WTC11 (cell line): ENCODE measurements around the gene GABBR2. TPM values are rescaled to one million over a fixed set of nuclear protein-coding genes. Genes with fewer than 3 reads are reported as not detected.
A peak's percentile ranks its signal among the peaks of the same experiment; 100 is the strongest.

Source experiments
- ATAC-seq: fragments of 200-7000 bp; cut with Tn5 transposase; 2 replicates; pipeline ENCODE4 v1.10.0; 2021; ENCODE audit warnings: mild to moderate bottlenecking, moderate library complexity
- CTCF ChIA-PET: fragments of 300-600 bp; sonication (Branson Sonifier 250); formaldehyde crosslinking; loops from one replicate; lab custom pipeline; 2021; ENCODE audit warnings: antibody characterized with exemption; lab: Charles Lee
- POLR2A ChIA-PET: fragments of 350-600 bp; sonication (Branson Sonifier 250); formaldehyde crosslinking; loops from one replicate; lab custom pipeline; 2021; ENCODE audit warnings: antibody characterized with exemption; lab: Charles Lee
- DNase-seq: peaks from one replicate; pipeline ENCODE4 v3.0.0; 2021; ENCODE audit warnings: low spot score
- H3K27ac Mint-ChIP-seq: 2 replicates; pipeline ENCODE4 v1.8.0; 2021; ENCODE audit warnings: mixed read lengths
- H3K27me3 Mint-ChIP-seq: 2 replicates; pipeline ENCODE4 v1.8.0; 2021; ENCODE audit warnings: low read depth, mild to moderate bottlenecking, moderate library complexity, mixed read lengths
- H3K36me3 Mint-ChIP-seq: 2 replicates; pipeline ENCODE4 v1.8.0; 2021; ENCODE audit warnings: mixed read lengths
- H3K4me1 Mint-ChIP-seq: 2 replicates; pipeline ENCODE4 v1.8.0; 2022; ENCODE audit warnings: mixed read lengths
- H3K4me3 Mint-ChIP-seq: 2 replicates; pipeline ENCODE4 v1.8.0; 2021; ENCODE audit warnings: mild to moderate bottlenecking, moderate library complexity, mixed read lengths
- H3K9me3 Mint-ChIP-seq: 2 replicates; pipeline ENCODE4 v1.8.0; 2021; ENCODE audit warnings: mixed read lengths
- ATF1 ChIP-seq: sonication (generic); formaldehyde crosslinking; IDR thresholded peaks from 2 replicates; pipeline ENCODE4 v1.8.1; 2023; ENCODE audit warnings: mild to moderate bottlenecking, moderate library complexity, missing genetic modification reagents
- CBFB ChIP-seq: sonication (generic); formaldehyde crosslinking; IDR thresholded peaks from 2 replicates; pipeline ENCODE4 v1.8.1; 2022; ENCODE audit warnings: mild to moderate bottlenecking, low read depth, missing genetic modification reagents
- ELF4 ChIP-seq: sonication (generic); formaldehyde crosslinking; IDR thresholded peaks from 2 replicates; pipeline ENCODE4 v1.8.1; 2022; ENCODE audit warnings: low read depth, mild to moderate bottlenecking, moderate library complexity, missing genetic modification reagents
- EMX1 ChIP-seq: fragments of 250-450 bp; sonication (Bioruptor Pico); IDR thresholded peaks from 2 replicates; pipeline ENCODE4 v1.8.0; 2021; ENCODE audit warnings: mild to moderate bottlenecking
- ERG ChIP-seq: fragments of 250-450 bp; sonication (Bioruptor Pico); IDR thresholded peaks from 2 replicates; pipeline ENCODE4 v1.8.0; 2021; ENCODE audit warnings: mild to moderate bottlenecking
- FOXJ3 ChIP-seq: sonication (generic); formaldehyde crosslinking; IDR thresholded peaks from 2 replicates; pipeline ENCODE4 v1.9.0; 2021; ENCODE audit warnings: missing genetic modification reagents, mild to moderate bottlenecking, borderline replicate concordance
- FOXK1 ChIP-seq: sonication (generic); formaldehyde crosslinking; IDR thresholded peaks from 2 replicates; pipeline ENCODE4 v1.8.0; 2022; ENCODE audit warnings: mild to moderate bottlenecking, moderate library complexity, missing genetic modification reagents
- FOXP4 ChIP-seq: sonication (generic); formaldehyde crosslinking; IDR thresholded peaks from 2 replicates; pipeline ENCODE4 v1.8.0; 2022; ENCODE audit warnings: mild to moderate bottlenecking, missing genetic modification reagents
- JAZF1 ChIP-seq: fragments of 250-450 bp; sonication (Bioruptor Pico); IDR thresholded peaks from 2 replicates; pipeline ENCODE4 v1.9.0; 2021; ENCODE audit warnings: moderate library complexity, mild to moderate bottlenecking, inconsistent platforms
- NR1H2 ChIP-seq: sonication (generic); formaldehyde crosslinking; IDR thresholded peaks from 2 replicates; pipeline ENCODE4 v1.9.0; 2021; ENCODE audit warnings: mild to moderate bottlenecking, moderate library complexity, missing genetic modification reagents
- RELA ChIP-seq: sonication (generic); formaldehyde crosslinking; IDR thresholded peaks from 2 replicates; pipeline ENCODE4 v1.8.1; 2022; ENCODE audit warnings: missing genetic modification reagents, mild to moderate bottlenecking, borderline replicate concordance
- USF1 ChIP-seq: sonication (generic); formaldehyde crosslinking; IDR thresholded peaks from 2 replicates; pipeline ENCODE4 v1.8.0; 2022; ENCODE audit warnings: mild to moderate bottlenecking, missing genetic modification reagents
- USF2 ChIP-seq: sonication (generic); formaldehyde crosslinking; IDR thresholded peaks from 2 replicates; pipeline ENCODE4 v1.8.1; 2023; ENCODE audit warnings: mild to moderate bottlenecking, missing genetic modification reagents, moderate library complexity
- ZNF121 ChIP-seq: sonication (generic); formaldehyde crosslinking; IDR thresholded peaks from 2 replicates; pipeline ENCODE4 v1.8.0; 2023; ENCODE audit warnings: missing genetic modification reagents
- ZNF317 ChIP-seq: sonication (generic); formaldehyde crosslinking; IDR thresholded peaks from 2 replicates; pipeline ENCODE4 v1.8.1; 2023; ENCODE audit warnings: low read depth, mild to moderate bottlenecking, moderate library complexity, missing genetic modification reagents, borderline replicate concordance
- ZNF416 ChIP-seq: fragments of 250-450 bp; sonication (Bioruptor Pico); IDR thresholded peaks from 2 replicates; pipeline ENCODE4 v1.9.0; 2021; ENCODE audit warnings: mild to moderate bottlenecking, inconsistent platforms
- ZNF425 ChIP-seq: fragments of 250-450 bp; sonication (Bioruptor Pico); conservative IDR thresholded peaks from 2 replicates; pipeline ENCODE4 v1.9.0; 2021; ENCODE audit warnings: mild to moderate bottlenecking
- total RNA-seq: library from RNA; stranded (reverse); gene quantifications from 3 replicates; pipeline ENCODE4 v1.2.3, GENCODE V29; 2021
- TF ChIP-seq, protein P1 (sequence below): sonication (generic); formaldehyde crosslinking; IDR thresholded peaks from 2 replicates; pipeline ENCODE4 v1.8.1; 2023; ENCODE audit warnings: mild to moderate bottlenecking, missing genetic modification reagents, moderate library complexity
- TF ChIP-seq, protein P2 (sequence below): sonication (generic); formaldehyde crosslinking; IDR thresholded peaks from 2 replicates; pipeline ENCODE4 v1.8.1; 2023; ENCODE audit warnings: mild to moderate bottlenecking, missing genetic modification reagents, borderline replicate concordance

Gene GABBR2
- total RNA-seq, 1 experiment from 2014 or later = 0.92 TPM

DNA sequence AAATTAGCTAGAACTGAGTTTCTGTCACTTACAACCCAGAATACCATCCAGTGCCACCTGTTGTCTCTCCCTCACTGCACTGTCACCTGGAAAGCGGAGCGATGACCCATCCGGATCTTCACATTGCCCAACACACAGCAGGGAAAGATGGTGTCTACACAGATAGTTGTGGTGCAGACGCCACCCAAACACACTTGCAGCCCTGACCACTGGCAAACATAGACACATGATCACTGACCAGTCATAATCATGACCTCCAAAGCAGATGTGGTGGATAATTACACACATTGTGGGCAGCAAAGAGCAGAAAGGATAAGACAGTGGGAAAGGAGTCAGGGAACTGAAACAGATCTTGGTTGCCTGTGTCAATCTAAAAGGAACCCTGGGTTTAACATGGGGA, 64.7 kb downstream of the GABBR2 start:
- no peak for DNase-seq

GRCh38 chr9:98642661-98643312, 65.9 kb downstream of the GABBR2 start:
- ChIA-PET CTCF (interaction anchor here (0.6 to 2.1 kb wide), 19 partner anchors 10 to 227 kb away, joined by 3 to 9 read pairs (median 4); no protein-coding TSS in a partner anchor), POLR2A (no interaction called here)
- ATAC-seq (peak; percentile 80), DNase-seq (peak; percentile 53)
- H3K27ac Mint-ChIP-seq = no peak overlapping the region
- H3K4me3 Mint-ChIP-seq = no peak overlapping the region
- H3K36me3 Mint-ChIP-seq = peaks cover 11% of the 10 kb centered on the region
- H3K9me3 Mint-ChIP-seq = peaks cover 25% of the 10 kb centered on the region
- TF ChIP-seq FOXJ3 (CRISPR knock-in tag) (no peak), ZNF121 (CRISPR knock-in tag) (peak; percentile 66; the same call in 1 of the 2 replicates)
- peaks cover 25% of the 10 kb centered on the region for H3K4me1 Mint-ChIP-seq
- peaks cover 3% of the 10 kb centered on the region; the same call in 1 of the 2 replicates for H3K27me3 Mint-ChIP-seq

More for the DNA sequence above, 64.7 kb downstream of the GABBR2 start:
- TF ChIP-seq ATF1 (CRISPR knock-in tag) (no peak), USF1 (CRISPR knock-in tag) (no peak), USF2 (CRISPR knock-in tag) (no peak), FOXK1 (CRISPR knock-in tag) (no peak), FOXP4 (CRISPR knock-in tag) (no peak)
- TF ChIP-seq, protein P1, sequence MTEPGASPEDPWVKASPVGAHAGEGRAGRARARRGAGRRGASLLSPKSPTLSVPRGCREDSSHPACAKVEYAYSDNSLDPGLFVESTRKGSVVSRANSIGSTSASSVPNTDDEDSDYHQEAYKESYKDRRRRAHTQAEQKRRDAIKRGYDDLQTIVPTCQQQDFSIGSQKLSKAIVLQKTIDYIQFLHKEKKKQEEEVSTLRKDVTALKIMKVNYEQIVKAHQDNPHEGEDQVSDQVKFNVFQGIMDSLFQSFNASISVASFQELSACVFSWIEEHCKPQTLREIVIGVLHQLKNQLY (CRISPR knock-in tag) = no peak
- TF ChIP-seq, protein P2, sequence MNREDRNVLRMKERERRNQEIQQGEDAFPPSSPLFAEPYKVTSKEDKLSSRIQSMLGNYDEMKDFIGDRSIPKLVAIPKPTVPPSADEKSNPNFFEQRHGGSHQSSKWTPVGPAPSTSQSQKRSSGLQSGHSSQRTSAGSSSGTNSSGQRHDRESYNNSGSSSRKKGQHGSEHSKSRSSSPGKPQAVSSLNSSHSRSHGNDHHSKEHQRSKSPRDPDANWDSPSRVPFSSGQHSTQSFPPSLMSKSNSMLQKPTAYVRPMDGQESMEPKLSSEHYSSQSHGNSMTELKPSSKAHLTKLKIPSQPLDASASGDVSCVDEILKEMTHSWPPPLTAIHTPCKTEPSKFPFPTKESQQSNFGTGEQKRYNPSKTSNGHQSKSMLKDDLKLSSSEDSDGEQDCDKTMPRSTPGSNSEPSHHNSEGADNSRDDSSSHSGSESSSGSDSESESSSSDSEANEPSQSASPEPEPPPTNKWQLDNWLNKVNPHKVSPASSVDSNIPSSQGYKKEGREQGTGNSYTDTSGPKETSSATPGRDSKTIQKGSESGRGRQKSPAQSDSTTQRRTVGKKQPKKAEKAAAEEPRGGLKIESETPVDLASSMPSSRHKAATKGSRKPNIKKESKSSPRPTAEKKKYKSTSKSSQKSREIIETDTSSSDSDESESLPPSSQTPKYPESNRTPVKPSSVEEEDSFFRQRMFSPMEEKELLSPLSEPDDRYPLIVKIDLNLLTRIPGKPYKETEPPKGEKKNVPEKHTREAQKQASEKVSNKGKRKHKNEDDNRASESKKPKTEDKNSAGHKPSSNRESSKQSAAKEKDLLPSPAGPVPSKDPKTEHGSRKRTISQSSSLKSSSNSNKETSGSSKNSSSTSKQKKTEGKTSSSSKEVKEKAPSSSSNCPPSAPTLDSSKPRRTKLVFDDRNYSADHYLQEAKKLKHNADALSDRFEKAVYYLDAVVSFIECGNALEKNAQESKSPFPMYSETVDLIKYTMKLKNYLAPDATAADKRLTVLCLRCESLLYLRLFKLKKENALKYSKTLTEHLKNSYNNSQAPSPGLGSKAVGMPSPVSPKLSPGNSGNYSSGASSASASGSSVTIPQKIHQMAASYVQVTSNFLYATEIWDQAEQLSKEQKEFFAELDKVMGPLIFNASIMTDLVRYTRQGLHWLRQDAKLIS (CRISPR knock-in tag) = no peak
- ATAC-seq = no peak
- CTCF ChIA-PET = interaction anchor here (0.8 to 2.1 kb wide), 6 partner anchors 9 to 120 kb away, joined by 3 to 9 read pairs (median 5); no protein-coding TSS in a partner anchor
- peaks cover 5% of the 10 kb centered on the region for H3K36me3 Mint-ChIP-seq
- H3K9me3 Mint-ChIP-seq = peaks cover 13% of the 10 kb centered on the region
- no peak overlapping the region for H3K27ac Mint-ChIP-seq
- POLR2A ChIA-PET = no interaction called here
- H3K4me3 Mint-ChIP-seq = no peak overlapping the region
- peaks cover 35% of the 10 kb centered on the region for H3K4me1 Mint-ChIP-seq
- H3K27me3 Mint-ChIP-seq = peaks cover 3% of the 10 kb centered on the region; the same call in 1 of the 2 replicates

DNA sequence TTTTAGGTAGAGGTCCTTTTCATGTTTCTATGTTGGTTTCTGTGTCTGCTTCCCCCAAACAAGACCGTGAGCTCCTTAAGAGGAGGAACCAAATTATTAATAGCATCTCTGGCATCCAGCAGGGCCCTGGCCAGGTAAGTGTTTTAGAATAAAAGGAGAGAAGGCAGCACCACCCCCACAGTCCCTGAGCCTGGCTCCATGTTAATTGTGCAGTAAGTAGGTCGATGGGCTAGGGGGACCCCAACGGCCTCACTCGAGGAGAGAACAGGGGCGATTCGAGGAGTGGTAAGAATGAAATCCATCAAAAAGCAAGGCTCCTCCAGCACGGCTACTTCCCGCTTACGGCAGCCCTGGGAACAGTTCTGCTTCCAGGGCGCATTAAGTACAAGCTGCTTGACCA, 67.0 kb downstream of the GABBR2 start:
- ATAC-seq (peak; percentile 56; the same call in 1 of the 2 replicates), DNase-seq (no peak)
- Mint-ChIP-seq H3K4me1 (peaks cover 18% of the 10 kb centered on the region), H3K4me3 (no peak overlapping the region), H3K9me3 (peaks cover 28% of the 10 kb centered on the region), H3K27ac (no peak overlapping the region), H3K27me3 (peaks cover 3% of the 10 kb centered on the region; the same call in 1 of the 2 replicates), H3K36me3 (peaks cover 13% of the 10 kb centered on the region)
- CTCF ChIA-PET = interaction anchor here (1.2 to 1.6 kb wide), 2 partner anchors 14 to 87 kb away, joined by 3 read pairs; no protein-coding TSS in a partner anchor
- POLR2A ChIA-PET = no interaction called here
- TF ChIP-seq CBFB (CRISPR knock-in tag) = no peak
- no peak for TF ChIP-seq ZNF317 (CRISPR knock-in tag)
- no peak for TF ChIP-seq ZNF416 (CRISPR knock-in tag)
- TF ChIP-seq ZNF425 (CRISPR knock-in tag) = no peak
- no peak for TF ChIP-seq RELA
- no peak for TF ChIP-seq EMX1
- no peak for TF ChIP-seq ELF4 (CRISPR knock-in tag)
- TF ChIP-seq ERG = no peak
- TF ChIP-seq NR1H2 = no peak
- TF ChIP-seq JAZF1 (CRISPR knock-in tag) = no peak
